Thoracic aorta (tissue), 2 donors: ENCODE results near the gene TES. TPM values are rescaled to one million over a fixed set of nuclear protein-coding genes. Genes with fewer than 3 reads are reported as not detected.

Source experiments
- ATAC-seq: fragments of 150-250 bp; one replicate; pipeline ENCODE4 v1.8.0; 2017; ENCODE audit warnings: low read depth; ENCODE audit not compliant: insufficient number of reproducible peaks, low FRiP score
- DNase-seq: peaks from one replicate; pipeline ENCODE4 v3.0.0-alpha.2; 2020; ENCODE audit warnings: low spot score
- H3K27ac ChIP-seq, 2 donors: fragments of 200-600 bp; sonication (generic); 1 replicate in 1 of 2; 2 replicates in 1 of 2; pipeline ENCODE4 v1.5.1; 2016; ENCODE audit warnings: mild to moderate bottlenecking in 2 of 2, moderate library complexity in 2 of 2
- H3K27me3 ChIP-seq: fragments of 200-600 bp; sonication (generic); replicated peaks from 2 replicates; pipeline ENCODE4 v1.6.0; 2016; ENCODE audit warnings: mild to moderate bottlenecking; ENCODE audit not compliant: insufficient read depth
- H3K36me3 ChIP-seq: fragments of 200-600 bp; sonication (generic); one replicate; pipeline ENCODE4 v1.5.1; 2016
- H3K4me1 ChIP-seq, 2 donors: fragments of 200-600 bp; sonication (generic); 1 replicate in 1 of 2; 2 replicates in 1 of 2; pipeline versions ENCODE4 v1.5.1 to v1.6.0; 2016; ENCODE audit warnings: low read depth in 2 of 2, mild to moderate bottlenecking in 1 of 2; ENCODE audit not compliant: control insufficient read depth in 1 of 2
- H3K4me3 ChIP-seq: fragments of 200-600 bp; sonication (generic); 2 replicates; pipeline ENCODE4 v1.5.1; 2016; ENCODE audit warnings: mild to moderate bottlenecking
- H3K9me3 ChIP-seq: fragments of 200-600 bp; sonication (generic); 2 replicates; pipeline ENCODE4 v1.5.1; 2016
- total RNA-seq, 2 donors: library from RNA; depleted of rRNA; stranded (reverse); fragments of >200 nt; gene quantifications; one replicate each; pipeline versions ENCODE4 v1.1.0 to v1.2.3, GENCODE V29; 2016
- TF ChIP-seq, protein P1 (sequence below): fragments of 200-600 bp; sonication (generic); IDR thresholded peaks from one replicate; pipeline ENCODE4 v1.5.1; 2019; ENCODE audit warnings: antibody characterized with exemption

Gene TES
- total RNA-seq, 2 donors from 2014 or later = 186 to 215 TPM

DNA sequence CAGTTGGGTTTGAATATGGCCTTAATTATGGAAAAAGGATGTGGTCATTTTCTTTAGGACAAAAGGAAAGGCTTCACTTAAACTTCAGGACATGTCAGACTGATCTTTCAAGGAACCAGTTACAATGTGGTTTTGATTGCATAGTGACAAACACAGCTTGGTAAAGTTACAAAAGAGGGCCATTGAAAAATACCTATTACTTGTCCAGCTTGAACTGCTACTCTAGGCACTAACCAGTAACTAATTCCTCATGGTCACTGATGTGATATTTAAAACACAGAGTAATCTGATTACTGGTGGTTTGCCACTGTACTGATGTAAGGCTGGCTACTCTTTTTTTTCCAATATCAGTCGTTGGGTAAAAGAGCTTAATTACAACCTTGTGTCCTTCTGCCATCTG, 22.6 kb downstream of the TES start:
- Histone ChIP-seq H3K27me3 (no peaks in the 10 kb centered on the region), H3K27ac (peak overlapping the region; percentile 72 to 87), H3K4me3 (no peak overlapping the region), H3K4me1 (peaks cover 60 to 89% of the 10 kb centered on the region in 2 donors), H3K9me3 (no peaks in the 10 kb centered on the region), H3K36me3 (peaks cover 4% of the 10 kb centered on the region)
- ATAC-seq = no peak
- no peak for DNase-seq
- TF ChIP-seq, protein P1, sequence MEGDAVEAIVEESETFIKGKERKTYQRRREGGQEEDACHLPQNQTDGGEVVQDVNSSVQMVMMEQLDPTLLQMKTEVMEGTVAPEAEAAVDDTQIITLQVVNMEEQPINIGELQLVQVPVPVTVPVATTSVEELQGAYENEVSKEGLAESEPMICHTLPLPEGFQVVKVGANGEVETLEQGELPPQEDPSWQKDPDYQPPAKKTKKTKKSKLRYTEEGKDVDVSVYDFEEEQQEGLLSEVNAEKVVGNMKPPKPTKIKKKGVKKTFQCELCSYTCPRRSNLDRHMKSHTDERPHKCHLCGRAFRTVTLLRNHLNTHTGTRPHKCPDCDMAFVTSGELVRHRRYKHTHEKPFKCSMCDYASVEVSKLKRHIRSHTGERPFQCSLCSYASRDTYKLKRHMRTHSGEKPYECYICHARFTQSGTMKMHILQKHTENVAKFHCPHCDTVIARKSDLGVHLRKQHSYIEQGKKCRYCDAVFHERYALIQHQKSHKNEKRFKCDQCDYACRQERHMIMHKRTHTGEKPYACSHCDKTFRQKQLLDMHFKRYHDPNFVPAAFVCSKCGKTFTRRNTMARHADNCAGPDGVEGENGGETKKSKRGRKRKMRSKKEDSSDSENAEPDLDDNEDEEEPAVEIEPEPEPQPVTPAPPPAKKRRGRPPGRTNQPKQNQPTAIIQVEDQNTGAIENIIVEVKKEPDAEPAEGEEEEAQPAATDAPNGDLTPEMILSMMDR = no peak

DNA sequence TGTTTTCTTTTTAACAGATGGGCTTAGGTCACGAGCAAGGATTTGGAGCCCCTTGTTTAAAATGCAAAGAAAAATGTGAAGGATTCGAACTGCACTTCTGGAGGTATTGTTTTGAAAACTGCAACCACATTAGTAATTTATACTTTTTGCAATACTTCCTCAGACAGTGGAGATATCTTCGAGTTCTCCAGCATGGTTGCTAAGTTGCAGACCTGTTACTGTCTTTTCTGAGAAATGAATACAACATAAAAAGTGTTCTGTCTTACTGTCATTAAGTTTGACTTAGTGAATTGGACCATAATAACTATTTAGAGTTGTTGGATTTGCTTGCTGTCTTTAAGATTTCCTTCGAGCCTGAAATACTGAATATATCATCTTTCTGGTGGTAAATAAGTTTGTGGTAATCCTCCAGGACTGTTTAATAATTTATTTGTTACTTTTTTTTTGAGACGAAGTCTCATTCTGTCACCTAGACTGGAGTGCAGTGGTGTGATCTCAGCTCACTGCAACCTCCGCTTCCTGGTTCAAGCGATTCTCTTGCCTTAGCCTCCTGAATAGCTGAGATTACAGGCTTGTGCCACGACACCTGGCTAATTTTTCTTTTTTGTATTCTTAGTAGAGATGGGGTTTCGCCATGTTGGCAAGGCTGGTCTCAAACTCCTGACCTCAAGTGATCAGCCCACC, 24.3 kb downstream of the TES start:
- Histone ChIP-seq H3K36me3 (peaks cover 4% of the 10 kb centered on the region), H3K4me1 (peaks cover 50 to 83% of the 10 kb centered on the region in 2 donors), H3K27ac (peak overlapping the region; percentile 41 to 49), H3K9me3 (no peaks in the 10 kb centered on the region), H3K4me3 (no peak overlapping the region), H3K27me3 (no peaks in the 10 kb centered on the region)
- ATAC-seq (no peak), DNase-seq (no peak)
- TF ChIP-seq, protein P1 = no peak

DNA sequence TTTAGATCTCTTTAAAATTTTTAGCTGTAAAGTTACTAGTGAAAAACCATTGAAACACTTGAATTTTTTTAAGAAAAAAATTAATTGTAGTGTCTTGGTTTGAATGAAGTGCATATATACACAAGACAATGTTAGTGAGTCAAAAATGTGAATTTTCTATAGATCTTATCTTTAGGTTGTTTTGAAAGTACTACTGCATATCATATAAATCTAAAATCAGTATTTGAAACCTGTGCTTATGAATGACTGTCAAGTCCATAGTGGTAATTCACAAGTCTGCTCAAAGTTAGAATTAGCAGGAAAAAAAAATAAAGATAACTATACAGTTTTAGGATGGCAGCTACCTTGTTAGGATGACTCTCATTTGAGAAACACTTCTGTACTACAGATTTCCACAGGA, 25.0 kb downstream of the TES start:
- peaks cover 4% of the 10 kb centered on the region for H3K36me3 ChIP-seq
- DNase-seq (no peak), ATAC-seq (no peak)
- TF ChIP-seq, protein P1 = no peak
- H3K9me3 ChIP-seq = no peaks in the 10 kb centered on the region
- H3K27ac ChIP-seq = peak overlapping the region; percentile 41 to 49
- no peak overlapping the region for H3K4me3 ChIP-seq
- peaks cover 49 to 83% of the 10 kb centered on the region in 2 donors for H3K4me1 ChIP-seq
- no peaks in the 10 kb centered on the region for H3K27me3 ChIP-seq

DNA sequence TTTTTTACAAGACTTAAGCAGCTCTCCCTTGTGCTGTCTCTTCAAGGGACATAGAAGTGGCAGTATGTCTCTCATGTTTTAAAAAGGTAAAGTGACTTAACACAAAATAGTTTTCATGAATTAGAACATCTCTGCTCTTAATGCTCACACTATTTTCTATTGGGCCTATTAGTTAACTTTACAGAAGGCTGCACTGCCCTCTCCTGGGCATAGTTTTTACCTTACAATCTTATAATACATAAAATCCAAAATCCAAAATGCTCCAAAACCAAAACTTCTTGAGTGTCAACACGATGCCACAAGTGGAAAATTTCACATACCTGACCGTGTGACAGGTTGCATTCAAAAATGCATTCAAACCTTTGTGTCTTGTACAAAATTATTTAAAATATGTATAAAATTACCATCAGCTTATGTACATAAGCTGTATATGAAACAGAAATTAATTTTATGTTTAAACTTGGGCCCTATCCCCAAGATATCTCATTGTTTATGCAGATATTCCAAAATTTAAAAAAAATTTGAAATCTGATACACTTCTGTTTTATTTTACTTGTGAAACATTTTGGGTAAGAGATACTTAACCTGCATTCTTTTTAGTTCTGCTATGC, 25.8 kb downstream of the TES start:
- DNase-seq (peak; percentile 21), ATAC-seq (no peak)
- Histone ChIP-seq H3K36me3 (peaks cover 4% of the 10 kb centered on the region), H3K4me3 (no peak overlapping the region), H3K27ac (peak overlapping the region in 1 of 2 donors; percentile 41), H3K27me3 (no peaks in the 10 kb centered on the region), H3K9me3 (no peaks in the 10 kb centered on the region), H3K4me1 (peaks cover 50 to 82% of the 10 kb centered on the region in 2 donors)
- TF ChIP-seq, protein P1 = peak; percentile 45

DNA sequence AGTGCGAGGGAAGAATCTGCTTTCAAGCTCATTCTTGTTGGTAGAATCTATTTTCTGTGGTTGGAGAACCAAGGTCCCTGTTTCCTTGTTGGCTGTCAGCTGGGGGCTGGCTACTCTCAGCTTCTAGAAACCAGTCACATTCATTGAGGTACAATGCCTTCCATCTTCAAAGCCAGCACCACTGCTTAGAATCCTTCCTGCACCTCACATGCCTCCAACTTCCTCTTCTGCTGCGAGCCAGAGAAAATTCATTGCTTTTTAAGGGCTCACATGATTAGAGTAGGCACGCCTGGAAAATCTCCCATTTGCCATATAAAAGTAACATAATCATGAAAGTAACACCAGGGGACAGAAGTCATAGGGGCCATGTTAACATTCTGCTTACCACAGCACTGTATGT, 28.7 kb downstream of the TES start:
- H3K4me3 ChIP-seq = no peak overlapping the region
- ATAC-seq (no peak), DNase-seq (no peak)
- H3K27ac ChIP-seq = peak overlapping the region in 1 of 2 donors; percentile 32
- TF ChIP-seq, protein P1 = no peak
- peaks cover 46 to 76% of the 10 kb centered on the region in 2 donors for H3K4me1 ChIP-seq
- peaks cover 4% of the 10 kb centered on the region for H3K36me3 ChIP-seq
- H3K27me3 ChIP-seq = no peaks in the 10 kb centered on the region
- no peaks in the 10 kb centered on the region for H3K9me3 ChIP-seq
